PC-3 (cell line): ENCODE measurements around the gene LNX2. TPM values are rescaled to one million over a fixed set of nuclear protein-coding genes. Genes with fewer than 3 reads are reported as not detected.
A peak's percentile ranks its signal among the peaks of the same experiment; 100 is the strongest.

Experiments
- ATAC-seq: fragments of 200-7000 bp; cut with Tn5 transposase; 2 replicates; pipeline ENCODE4 v1.9.1; 2020; ENCODE audit warnings: mild to moderate bottlenecking, moderate library complexity
- BruUV-seq: library from RNA; stranded (reverse); fragments of 400-500 nt; replicated peaks from 2 replicates; lab custom pipeline; 2021; lab: Mats Ljungman, UMichigan
- CTCF ChIA-PET: fragments of 300-600 bp; sonication (Branson Sonifier 250); formaldehyde crosslinking; loops from one replicate; lab custom pipeline; 2022; ENCODE audit warnings: antibody characterized with exemption; lab: Charles Lee
- POLR2A ChIA-PET: fragments of 300-600 bp; sonication (Branson Sonifier 250); formaldehyde crosslinking; loops from one replicate; lab custom pipeline; 2022; ENCODE audit warnings: antibody characterized with exemption; ENCODE audit not compliant: unreplicated experiment; lab: Charles Lee
- DNase-seq: peaks from one replicate; pipeline ENCODE4 v3.0.0-alpha.2; 2015
- H2AFZ ChIP-seq: fragments of 300-600 bp; sonication (generic); 2 replicates; pipeline ENCODE4 v1.6.0; 2016; ENCODE audit warnings: antibody characterized with exemption, low read length
- H3F3A ChIP-seq: fragments of 300-600 bp; sonication (generic); one replicate; pipeline ENCODE4 v1.6.0; 2017; ENCODE audit warnings: antibody characterized with exemption, low read length, control low read depth, mild to moderate bottlenecking; ENCODE audit not compliant: unreplicated experiment
- H3K27ac ChIP-seq: fragments of 300-600 bp; sonication (generic); 2 replicates; pipeline ENCODE4 v1.5.1; 2016; ENCODE audit warnings: mild to moderate bottlenecking, low read length
- H3K27me3 ChIP-seq: fragments of 300-600 bp; sonication (generic); 2 replicates; pipeline ENCODE4 v1.6.1; 2016; ENCODE audit warnings: low read length, mixed read lengths
- H3K36me3 ChIP-seq: fragments of 300-600 bp; sonication (generic); 2 replicates; pipeline ENCODE4 v1.6.1; 2016; ENCODE audit warnings: low read depth, mixed run types, low read length, mixed read lengths
- H3K4me1 ChIP-seq: fragments of 300-600 bp; sonication (generic); 2 replicates; pipeline ENCODE4 v1.5.1; 2016; ENCODE audit warnings: low read length; ENCODE audit not compliant: insufficient read depth
- H3K4me2 ChIP-seq: fragments of 300-600 bp; sonication (generic); 2 replicates; pipeline ENCODE4 v1.6.0; 2016; ENCODE audit warnings: low read length
- H3K4me3 ChIP-seq: fragments of 300-600 bp; sonication (generic); 2 replicates; pipeline ENCODE4 v1.5.1; 2016; ENCODE audit warnings: mild to moderate bottlenecking, low read length, mixed read lengths
- H3K79me2 ChIP-seq: fragments of 300-600 bp; sonication (generic); 2 replicates; pipeline ENCODE4 v1.6.1; 2017; ENCODE audit warnings: low read length, mixed read lengths
- H3K9ac ChIP-seq: fragments of 300-600 bp; sonication (generic); 2 replicates; pipeline ENCODE4 v1.6.0; 2016; ENCODE audit warnings: mild to moderate bottlenecking, low read length
- H3K9me2 ChIP-seq: fragments of 300-600 bp; sonication (generic); replicated peaks from 2 replicates; pipeline ENCODE4 v1.6.1; 2016; ENCODE audit warnings: mixed run types, low read length, mixed read lengths
- H3K9me3 ChIP-seq: fragments of 300-600 bp; sonication (generic); 2 replicates; pipeline ENCODE4 v1.6.1; 2016; ENCODE audit warnings: low read length, mixed read lengths
- H4K20me1 ChIP-seq: fragments of 300-600 bp; sonication (generic); 2 replicates; pipeline ENCODE4 v1.6.1; 2016; ENCODE audit warnings: low read length, mixed read lengths
- CTCF ChIP-seq: fragments of 300-600 bp; sonication (generic); conservative IDR thresholded peaks from 2 replicates; pipeline ENCODE4 v1.5.1; 2017; ENCODE audit warnings: antibody characterized with exemption, low read depth, mild to moderate bottlenecking, low read length
- EZH2 ChIP-seq: fragments of 300-600 bp; sonication (generic); IDR thresholded peaks from one replicate; pipeline ENCODE4 v1.6.1; 2017; ENCODE audit warnings: antibody characterized with exemption, mild to moderate bottlenecking, low read length; ENCODE audit not compliant: unreplicated experiment
- EZH2phosphoT487 ChIP-seq: fragments of 300-600 bp; sonication (generic); IDR thresholded peaks from 2 replicates; pipeline ENCODE4 v1.6.1; 2018; ENCODE audit warnings: mild to moderate bottlenecking, antibody characterized with exemption, low read length, borderline replicate concordance
- intact Hi-C: fragments of 100-400 bp; cut with micrococcal nuclease; formaldehyde crosslinking; loops from 2 replicates; pipeline ENCODE4 v1.9.0; 2023
- total RNA-seq: library from RNA; depleted of rRNA; stranded (reverse); fragments of >200 nt; gene quantifications from 2 replicates; pipeline ENCODE4 v1.2.3, GENCODE V29; 2014

Gene LNX2
- total RNA-seq, 1 experiment from 2014 or later: 6.0 TPM

GRCh38 chr13:27583645-27584044 lies 36.7 kb downstream of the LNX2 start:
- H3F3A ChIP-seq: no peaks in the 10 kb centered on the region
- H2AFZ ChIP-seq: no peak overlapping the region
- no peaks in the 10 kb centered on the region for H3K9me2 ChIP-seq
- ChIA-PET POLR2A (no interaction called here), CTCF (no interaction called here)
- no peaks in the 10 kb centered on the region for H4K20me1 ChIP-seq
- intact Hi-C loops: no loop called here
- H3K4me3 ChIP-seq: no peak overlapping the region
- H3K4me1 ChIP-seq: peaks cover 28% of the 10 kb centered on the region
- H3K36me3 ChIP-seq: no peaks in the 10 kb centered on the region
- TF ChIP-seq CTCF: no peak
- no peak for TF ChIP-seq EZH2
- no peak for TF ChIP-seq EZH2phosphoT487
- no peak for DNase-seq
- no peak for ATAC-seq
- no TSS peak for BruUV-seq
- H3K9me3 ChIP-seq: no peaks in the 10 kb centered on the region
- no peak overlapping the region for H3K9ac ChIP-seq
- no peaks in the 10 kb centered on the region for H3K79me2 ChIP-seq
- H3K27ac ChIP-seq: no peak overlapping the region
- no peaks in the 10 kb centered on the region for H3K27me3 ChIP-seq
- no peak overlapping the region for H3K4me2 ChIP-seq

GRCh38 chr13:27578121-27579030 lies 42.0 kb downstream of the LNX2 start:
- H4K20me1 ChIP-seq: no peaks in the 10 kb centered on the region
- H3K4me1 ChIP-seq: peaks cover 41% of the 10 kb centered on the region
- H3K36me3 ChIP-seq: no peaks in the 10 kb centered on the region; the same call in 1 of the 2 replicates
- no peaks in the 10 kb centered on the region for H3K27me3 ChIP-seq
- no peak overlapping the region for H2AFZ ChIP-seq
- peak overlapping the region; percentile 60 for H3K4me2 ChIP-seq
- TF ChIP-seq EZH2 (no peak), EZH2phosphoT487 (no peak), CTCF (no peak)
- H3K79me2 ChIP-seq: no peaks in the 10 kb centered on the region
- peak overlapping the region; percentile 43 for H3K27ac ChIP-seq
- no TSS peak for BruUV-seq
- no peaks in the 10 kb centered on the region for H3K9me2 ChIP-seq
- CTCF ChIA-PET: no interaction called here
- peak; percentile 78 for DNase-seq
- intact Hi-C loops: loop anchor here (2.0 to 5.0 kb wide), 2 partner anchors 42 to 79 kb away; partner anchors contain the start of genes LNX2 and POLR1D
- ATAC-seq: peak; percentile 98
- no peaks in the 10 kb centered on the region for H3K9me3 ChIP-seq
- no peaks in the 10 kb centered on the region for H3F3A ChIP-seq
- POLR2A ChIA-PET: no interaction called here
- H3K9ac ChIP-seq: no peak overlapping the region
- no peak overlapping the region for H3K4me3 ChIP-seq

GRCh38 chr13:27574661-27575060 lies 45.7 kb downstream of the LNX2 start:
- H3K36me3 ChIP-seq: no peaks in the 10 kb centered on the region; the same call in 1 of the 2 replicates
- DNase-seq (no peak), ATAC-seq (no peak)
- 0 out of 2 replicates have a peak, but pooled peaks cover 7% of the 10 kb centered on the region for H3K79me2 ChIP-seq
- intact Hi-C loops: loop anchor here (5.0 kb wide), 1 partner anchor 83 kb away; no protein-coding TSS in a partner anchor
- CTCF ChIA-PET: no interaction called here
- BruUV-seq: no TSS peak
- peaks cover 44% of the 10 kb centered on the region for H3K4me1 ChIP-seq
- no peaks in the 10 kb centered on the region for H3K27me3 ChIP-seq
- H2AFZ ChIP-seq: no peak overlapping the region
- no peaks in the 10 kb centered on the region for H4K20me1 ChIP-seq
- no peak overlapping the region for H3K27ac ChIP-seq
- H3K9me3 ChIP-seq: no peaks in the 10 kb centered on the region
- no peak overlapping the region for H3K9ac ChIP-seq
- POLR2A ChIA-PET: no interaction called here
- no peak overlapping the region for H3K4me3 ChIP-seq
- H3K4me2 ChIP-seq: no peak overlapping the region
- H3F3A ChIP-seq: no peaks in the 10 kb centered on the region
- no peaks in the 10 kb centered on the region for H3K9me2 ChIP-seq
- TF ChIP-seq EZH2phosphoT487 (no peak), EZH2 (no peak), CTCF (no peak)
